H1 (cell line): ENCODE results near the gene SPSB2. TPM values are rescaled to one million over a fixed set of nuclear protein-coding genes. Genes with fewer than 3 reads are reported as not detected.

Experiments
- CEBPB ChIP-seq: IDR thresholded peaks from 2 replicates; pipeline ENCODE4 v1.6.1; 2012; ENCODE audit warnings: low read depth, low read length
- CHD7 ChIP-seq: fragments of 300-600 bp; sonication (generic); IDR thresholded peaks from 2 replicates; pipeline ENCODE4 v1.7.1; 2012; ENCODE audit warnings: low read length, moderate library complexity, mild to moderate bottlenecking, inconsistent platforms; ENCODE audit not compliant: insufficient replicate concordance
- CTBP2 ChIP-seq: IDR thresholded peaks from 2 replicates; pipeline ENCODE4 v1.7.0; 2011; ENCODE audit warnings: borderline replicate concordance, mild to moderate bottlenecking, moderate library complexity, mixed read lengths, low read length; ENCODE audit not compliant: insufficient read depth, insufficient read length
- E2F6 ChIP-seq: IDR thresholded peaks from 2 replicates; pipeline ENCODE4 v1.6.1; 2012; ENCODE audit warnings: inconsistent platforms
- GABPA ChIP-seq: IDR thresholded peaks from 2 replicates; pipeline ENCODE4 v1.6.1; 2011; ENCODE audit warnings: mild to moderate bottlenecking, low read length, moderate library complexity, borderline replicate concordance; ENCODE audit not compliant: insufficient read depth
- KDM4A ChIP-seq: IDR thresholded peaks from one replicate; pipeline ENCODE4 v1.7.1; 2012; ENCODE audit warnings: low read depth, mild to moderate bottlenecking, moderate library complexity, low read length, inconsistent platforms; ENCODE audit not compliant: severe bottlenecking
- KDM5A ChIP-seq: fragments of 200-600 bp; IDR thresholded peaks from 2 replicates; pipeline ENCODE4 v1.7.1; 2012; ENCODE audit warnings: mild to moderate bottlenecking, low read length, inconsistent platforms, mixed read lengths
- SRF ChIP-seq: IDR thresholded peaks from 2 replicates; pipeline ENCODE4 v1.6.1; 2011; ENCODE audit warnings: mild to moderate bottlenecking, low read depth, low read length, moderate library complexity
- polyA plus RNA-seq, 7 experiments: library from polyadenylated mRNA; depleted of rRNA in 3 of 7; stranded (reverse) in 5 of 7; unstranded in 2 of 7; fragments of >200 nt in 5 of 7; fragments of 200-250 nt in 2 of 7; gene quantifications; 1 replicate in 5 of 7; 2 replicates in 1 of 7; 4 replicates in 1 of 7; pipeline versions ENCODE4 v1.2.1 to v1.2.3, GENCODE V29; 2011 to 2013; ENCODE audit warnings: missing spikeins in 2 of 7, mixed read lengths in 2 of 7
- total RNA-seq: library from RNA; stranded (reverse); fragmentation: NEBNext Ultra II Directional; extraction: Animal tissue kit (Norgen Biotek cat#: 25700); gene quantifications from 2 replicates; pipeline ENCODE4 v1.2.1, GENCODE V29; 2021

Gene SPSB2
- total and polyA plus RNA-seq, 2 of the 8 experiments (the other 6 are each of a cell fraction or from before 2014, with no cell fraction given): 13.0 to 23.2 TPM

GRCh38 chr12:6849427-6849826 lies 23.7 kb downstream of the SPSB2 start (continued):
- TF ChIP-seq CHD7: no peak
- TF ChIP-seq KDM5A: no peak
- TF ChIP-seq E2F6: no peak
- no peak for TF ChIP-seq GABPA
- TF ChIP-seq SRF: no peak
- no peak for TF ChIP-seq CEBPB
- TF ChIP-seq CTBP2: no peak
- TF ChIP-seq KDM4A: no peak
- TF ChIP-seq, all 59 proteins: peak for 0
